HG02588 (cell line): Measurements from ENCODE around the gene ZSCAN31.
"Not testable (repeated sequence)": the region's sequence is repeated elsewhere in the genome, so short reads cannot be mapped to it uniquely, and the experiment has no call there.

Source experiments
- ATAC-seq: cut with Tn5 transposase; IDR thresholded peaks from one replicate; pipeline ENCODE4 v1.9.1; 2021; ENCODE audit warnings: mild to moderate bottlenecking, moderate library complexity; ENCODE audit not compliant: unreplicated experiment

The ZSCAN31 gene

GRCh38 chr6:28335564-28336283 lies at the start of gene ZSCAN31:
TSS of gene ZSCAN31 (minus strand) at chr6:28336148. CDS start at chr6:28329683, 6,465 bp downstream.
- peak; percentile 84 for ATAC-seq

DNA sequence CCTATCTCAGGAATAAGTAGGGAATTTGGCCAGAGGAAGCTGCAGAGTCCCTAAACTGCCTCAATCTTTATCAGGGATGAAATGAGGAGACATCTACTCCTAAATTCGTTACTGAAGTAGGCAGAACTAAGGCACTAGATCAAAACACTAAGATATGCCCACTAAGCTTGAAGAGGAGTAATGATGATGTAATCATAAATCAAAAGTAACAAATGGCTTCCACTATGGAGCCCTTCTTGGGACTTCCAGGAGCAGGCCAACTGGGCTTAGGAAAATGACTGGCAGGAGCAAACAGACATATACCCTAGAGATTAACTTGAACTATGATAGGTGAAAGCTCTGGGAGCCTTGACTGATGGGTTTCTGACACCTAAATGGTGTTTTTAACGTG lies 48.2 kb upstream of the ZSCAN31 start:
- no peak for ATAC-seq

DNA sequence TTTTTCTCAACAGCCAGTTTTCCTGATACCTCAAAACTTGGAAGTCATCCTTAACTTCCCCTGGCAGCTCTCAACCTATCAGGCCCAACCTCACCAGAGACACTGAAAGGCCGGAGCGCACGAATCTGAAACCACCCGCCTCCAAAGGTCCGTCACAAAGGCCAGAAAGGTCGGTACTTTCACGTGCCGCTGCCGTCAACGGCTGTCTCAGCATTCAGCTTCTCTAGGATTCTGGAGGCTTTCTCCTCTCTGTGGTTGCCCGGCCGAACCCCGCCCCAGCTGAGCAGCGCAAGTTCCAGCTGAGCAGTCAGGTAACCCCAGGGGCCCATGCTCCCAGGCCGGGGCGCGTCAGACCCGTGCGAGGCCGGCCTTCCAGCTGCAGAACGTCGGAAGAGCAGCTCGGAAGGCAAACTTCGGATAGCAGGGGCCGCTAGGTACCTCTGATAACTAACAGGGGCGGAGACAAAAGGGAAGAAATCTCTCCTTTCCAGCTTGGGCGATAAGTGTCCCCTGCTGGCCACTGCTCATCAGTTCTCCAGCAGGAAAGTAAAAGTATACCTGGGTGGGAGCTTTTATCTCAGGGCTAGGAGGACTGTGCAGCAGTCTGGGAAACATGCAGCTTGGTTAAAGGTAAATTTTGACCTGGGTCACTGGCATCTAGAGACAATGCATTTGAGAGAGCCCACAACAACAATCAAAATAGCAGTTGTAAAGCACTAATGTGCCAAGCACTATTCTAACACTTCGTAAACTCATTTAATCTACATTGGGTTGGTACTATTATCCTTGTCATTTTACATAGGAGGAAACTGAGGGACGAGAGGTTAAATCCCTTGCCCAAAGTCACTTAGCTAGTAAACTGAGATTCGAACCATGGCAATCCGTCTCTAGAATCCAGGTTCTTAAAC lies 47.5 kb upstream of the ZSCAN31 start:
- peak; percentile 86 for ATAC-seq

DNA sequence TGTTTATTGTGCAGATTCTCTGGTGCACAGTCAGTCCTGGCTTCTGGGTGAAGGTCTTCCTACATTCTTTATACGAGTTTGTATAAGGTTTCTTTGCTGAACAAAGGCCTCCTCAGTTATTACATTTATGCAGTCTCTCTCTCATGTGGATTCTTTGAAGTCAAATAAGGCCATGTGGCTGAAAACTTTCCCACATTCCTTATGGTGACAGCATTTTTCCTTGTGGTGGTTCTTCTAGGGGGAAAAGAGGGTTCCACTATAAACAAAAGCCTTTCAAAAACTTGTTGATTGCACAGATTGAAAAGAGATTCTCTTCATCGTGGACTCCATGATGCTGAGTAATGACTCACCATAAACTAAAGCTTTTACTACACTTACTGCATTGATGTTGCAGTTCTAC lies 44.4 kb upstream of the ZSCAN31 start:
- no peak for ATAC-seq

- ATAC-seq = no peak
Measured at GRCh38 chr6:28378644-28379043, 42.7 kb upstream of the ZSCAN31 start.

DNA sequence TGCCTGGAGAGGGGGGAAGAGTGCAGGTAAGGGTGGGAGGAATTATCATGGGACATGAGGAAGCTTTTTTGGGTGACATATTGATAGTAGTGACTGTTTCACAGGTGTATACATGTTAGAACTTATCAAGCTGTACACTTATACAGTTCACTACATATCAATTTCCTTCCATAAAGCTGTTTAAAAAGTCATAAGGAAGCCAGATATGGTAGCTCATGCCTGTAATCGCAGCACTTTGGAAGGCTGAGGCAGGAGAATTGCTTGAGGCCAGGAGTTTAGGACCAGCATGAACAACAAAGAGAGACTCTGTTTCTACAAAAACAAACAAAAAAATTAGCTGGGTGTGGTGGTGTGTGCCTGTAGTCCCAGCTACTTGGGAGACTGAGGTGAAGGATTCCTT lies 41.9 kb upstream of the ZSCAN31 start:
- no peak for ATAC-seq

- ATAC-seq = no peak
Measured at GRCh38 chr6:28373925-28374324, 38.0 kb upstream of the ZSCAN31 start.

GRCh38 chr6:28371706-28372451 lies 35.9 kb upstream of the ZSCAN31 start:
- ATAC-seq = no peak

DNA sequence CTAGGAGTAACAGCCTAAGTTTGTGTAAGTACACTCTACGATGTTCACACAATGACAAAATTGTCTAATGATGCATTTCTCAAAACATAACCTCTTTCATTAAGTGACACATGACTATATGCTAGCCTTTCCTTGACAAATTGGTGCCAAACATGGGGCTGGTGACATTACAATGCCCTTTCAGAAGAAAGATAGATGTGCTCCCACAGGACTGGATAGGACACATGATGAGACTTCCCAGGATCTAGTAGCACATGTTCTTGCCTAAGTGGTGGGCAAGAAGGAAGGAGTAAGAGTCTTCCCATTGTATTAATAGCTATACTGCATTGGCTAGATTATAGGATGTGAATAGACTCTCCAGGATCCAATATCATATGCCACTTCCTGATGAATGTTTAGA lies 35.3 kb upstream of the ZSCAN31 start:
- no peak for ATAC-seq

- ATAC-seq = no peak
Measured at GRCh38 chr6:28370440-28370839, 34.5 kb upstream of the ZSCAN31 start.

- no peak for ATAC-seq
Measured at GRCh38 chr6:28369463-28369862, 33.5 kb upstream of the ZSCAN31 start.

DNA sequence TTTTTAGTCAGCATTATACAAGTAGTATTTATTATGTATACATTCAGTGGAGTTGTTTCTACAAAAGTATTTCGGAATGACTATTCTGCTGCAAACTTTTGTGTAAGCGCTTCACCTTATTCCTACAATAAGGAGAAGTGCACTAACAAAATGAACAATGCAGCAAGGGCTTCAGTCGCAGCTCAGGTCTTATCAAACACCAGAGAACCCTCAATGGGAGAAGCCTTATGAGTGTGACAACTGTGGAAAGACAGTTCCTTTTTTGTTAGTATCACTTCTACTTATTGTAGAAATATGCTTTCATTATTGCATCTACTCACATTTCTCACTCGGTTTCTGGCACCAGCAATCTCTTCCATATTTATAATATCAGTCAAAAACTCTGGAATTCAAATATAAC lies 32.6 kb upstream of the ZSCAN31 start:
- ATAC-seq = no peak

GRCh38 chr6:28365590-28365989 lies 29.6 kb upstream of the ZSCAN31 start:
- ATAC-seq = not testable (repeated sequence)

GRCh38 chr6:28360961-28361360 lies 25.0 kb upstream of the ZSCAN31 start:
- ATAC-seq = no peak

DNA sequence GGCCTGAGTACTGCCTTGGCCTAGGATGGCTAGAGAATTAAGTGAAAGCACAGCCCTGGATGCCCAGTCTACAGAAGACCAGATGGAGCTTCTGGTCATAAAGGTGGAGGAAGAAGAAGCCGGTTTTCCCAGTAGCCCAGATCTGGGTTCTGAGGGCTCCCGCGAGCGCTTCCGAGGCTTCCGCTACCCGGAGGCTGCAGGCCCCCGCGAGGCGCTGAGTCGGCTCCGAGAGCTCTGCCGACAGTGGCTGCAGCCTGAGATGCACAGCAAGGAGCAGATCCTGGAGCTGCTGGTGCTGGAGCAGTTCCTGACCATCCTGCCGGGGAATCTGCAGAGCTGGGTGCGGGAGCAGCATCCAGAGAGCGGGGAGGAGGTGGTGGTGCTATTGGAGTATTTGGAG lies 23.6 kb upstream of the ZSCAN31 start:
- not testable (repeated sequence) for ATAC-seq

DNA sequence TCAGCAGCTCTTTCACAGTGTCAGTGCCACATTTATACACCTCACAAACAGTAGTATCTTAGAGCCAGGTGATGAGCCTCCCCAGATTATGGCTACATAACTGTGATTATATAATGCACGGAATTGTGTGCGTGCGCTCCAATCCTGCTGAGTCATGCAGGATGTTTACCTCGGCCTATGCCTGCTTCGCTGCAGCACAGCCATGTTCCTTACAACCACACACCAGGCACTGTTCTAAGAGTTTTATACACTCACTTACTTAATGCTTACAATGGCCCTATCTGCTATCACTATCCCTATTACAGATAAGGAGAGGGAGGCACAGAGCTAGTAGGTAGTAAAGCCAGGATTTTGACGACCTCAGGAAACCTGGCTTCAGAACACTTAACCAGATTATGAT lies 21.1 kb upstream of the ZSCAN31 start:
- no peak for ATAC-seq

- ATAC-seq = no peak
Measured at GRCh38 chr6:28356666-28357020, 20.7 kb upstream of the ZSCAN31 start.

- ATAC-seq = no peak
Measured at GRCh38 chr6:28355743-28356665, 20.1 kb upstream of the ZSCAN31 start.

DNA sequence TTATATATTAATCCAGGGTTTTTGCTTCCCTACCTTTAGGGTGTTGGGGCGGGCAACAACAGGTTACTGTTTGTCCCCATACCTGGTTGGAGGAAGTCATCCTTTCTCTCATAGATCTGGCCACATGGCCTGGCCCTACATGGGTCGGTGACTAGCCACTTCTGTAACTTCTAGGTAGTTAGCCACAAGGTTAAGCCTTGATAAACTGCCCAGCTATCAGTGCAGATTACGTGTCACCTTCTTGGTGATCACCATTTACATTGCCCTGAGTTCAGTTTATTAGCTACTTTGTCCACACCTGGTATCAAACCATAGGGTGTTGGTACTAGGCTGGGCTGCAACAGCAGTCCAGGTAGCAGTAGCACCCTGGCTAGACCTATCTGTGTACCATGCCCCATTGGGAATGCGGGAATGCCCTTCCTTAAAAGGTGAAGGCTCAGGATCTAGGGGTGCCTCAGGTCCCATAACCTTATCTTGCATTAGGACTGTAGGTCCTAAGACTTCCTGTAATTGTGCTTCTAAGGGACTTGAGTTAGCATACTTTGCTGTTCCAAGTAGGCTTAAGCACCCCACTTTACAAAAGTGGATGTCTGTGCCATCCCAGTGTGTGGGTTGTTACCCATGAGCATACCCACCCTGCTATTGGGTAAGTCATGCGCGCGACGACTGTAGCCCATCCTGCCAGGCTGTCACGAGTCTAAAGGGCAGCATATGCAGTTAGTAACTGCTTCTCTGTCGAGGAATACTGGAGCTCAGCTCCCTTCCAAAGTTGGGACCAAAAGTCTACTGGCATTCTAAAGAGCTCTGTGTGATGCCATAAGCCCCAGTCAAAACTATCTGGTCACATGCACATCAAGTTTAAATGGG lies 19.0 kb upstream of the ZSCAN31 start:
- ATAC-seq = no peak
